GM21723 (cell line): ENCODE data around the gene SMIM24.
"Not testable (repeated sequence)": the region's sequence is repeated elsewhere in the genome, so short reads cannot be mapped to it uniquely, and the experiment has no call there.

Source experiments
- ATAC-seq: cut with Tn5 transposase; IDR thresholded peaks from one replicate; pipeline ENCODE4 v1.9.1; 2021; ENCODE audit warnings: mild to moderate bottlenecking, moderate library complexity; ENCODE audit not compliant: unreplicated experiment

The SMIM24 gene

DNA sequence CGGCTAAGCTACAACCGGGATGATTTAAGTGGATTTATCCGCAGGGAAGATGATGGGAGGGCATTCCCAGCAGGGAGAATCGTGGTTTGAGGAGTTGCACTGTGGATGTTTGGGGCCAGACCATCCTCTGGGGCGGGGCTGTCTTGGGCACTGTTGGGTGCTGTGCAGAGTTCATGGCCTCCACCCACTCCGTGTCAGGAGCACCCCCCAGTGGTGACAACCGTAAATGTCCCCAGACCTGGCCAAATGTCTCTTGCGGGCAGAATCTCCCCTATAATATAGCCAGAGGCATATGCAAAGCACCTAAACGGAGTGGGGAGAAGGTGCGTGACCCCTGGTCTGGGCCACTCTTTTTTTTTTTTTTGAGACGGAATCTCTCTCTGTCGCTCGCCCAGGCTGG lies 40.2 kb downstream of the SMIM24 start:
- ATAC-seq, result no peak

GRCh38 chr19:3434630-3435553 lies 45.4 kb downstream of the SMIM24 start:
- peak; percentile 84 for ATAC-seq

DNA sequence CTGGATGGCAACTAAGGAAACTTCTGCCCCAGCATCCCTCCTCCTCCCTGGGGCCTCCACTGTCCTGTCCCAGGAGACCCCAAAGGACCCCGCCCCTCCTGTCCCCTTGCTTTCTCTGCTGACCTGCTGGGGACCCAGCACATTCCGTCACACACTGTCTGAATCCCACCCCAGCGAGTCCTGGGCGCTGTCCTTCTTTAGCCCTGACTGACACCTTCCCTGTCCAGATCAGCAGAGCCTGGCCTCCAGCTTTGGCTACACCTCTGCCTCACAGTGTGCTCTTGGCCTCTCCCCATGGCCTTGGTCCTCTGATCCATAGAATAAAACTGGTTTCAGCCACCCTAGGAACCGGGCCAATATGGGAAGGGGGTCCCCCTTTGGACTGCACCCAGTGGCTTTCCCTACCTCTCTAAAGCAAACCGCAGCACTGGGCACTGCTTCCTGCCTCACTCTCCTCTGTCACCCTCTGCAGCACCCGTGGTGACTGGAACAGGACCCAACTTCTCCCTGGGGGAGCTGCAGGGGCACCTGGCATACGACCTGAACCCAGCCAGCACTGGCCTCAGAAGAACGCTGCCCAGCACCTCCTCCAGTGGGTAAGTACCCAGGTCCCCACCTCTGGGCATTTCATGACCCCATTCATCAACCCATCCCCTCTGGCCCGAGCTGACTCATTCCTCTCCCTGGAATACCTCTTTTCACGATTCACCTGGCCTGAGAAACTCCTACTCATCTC lies 46.4 kb downstream of the SMIM24 start:
- no peak for ATAC-seq

GRCh38 chr19:3433313-3433712 lies 47.0 kb downstream of the SMIM24 start:
- no peak for ATAC-seq

GRCh38 chr19:3431760-3432397 lies 48.4 kb downstream of the SMIM24 start:
- no peak for ATAC-seq

DNA sequence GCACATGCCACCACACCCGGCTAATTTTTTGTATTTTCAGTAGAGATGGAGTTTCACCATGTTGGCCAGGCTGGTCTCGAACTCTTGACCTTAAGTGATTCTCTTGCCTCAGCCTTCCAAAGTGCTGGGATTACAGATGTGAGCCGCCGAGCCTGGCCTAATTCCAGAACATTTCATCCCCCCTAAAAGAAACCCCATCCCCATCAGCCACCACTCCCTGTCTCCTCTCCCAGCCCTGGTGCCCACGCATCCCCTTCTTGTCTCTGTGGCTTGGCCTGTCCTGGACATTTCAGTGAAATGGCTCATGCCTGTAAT lies 50.0 kb downstream of the SMIM24 start:
- not testable (repeated sequence) for ATAC-seq

- no peak for ATAC-seq
Measured at GRCh38 chr19:3426433-3426832, 53.9 kb downstream of the SMIM24 start.
